Prostate gland (tissue), 2 donors: ENCODE results near the gene GBX1. TPM values are rescaled to one million over a fixed set of nuclear protein-coding genes. Genes with fewer than 3 reads are reported as not detected.

ENCODE experiments used
- DNase-seq: peaks from one replicate; pipeline ENCODE4 v3.0.0-alpha.2; 2019; ENCODE audit warnings: low spot score
- H3K27ac ChIP-seq, 2 donors: fragments of 200-600 bp; sonication (generic); 2 replicates each; pipeline ENCODE4 v1.5.1; 2017 to 2019
- H3K27me3 ChIP-seq: fragments of 200-600 bp; sonication (generic); replicated peaks from 2 replicates; pipeline ENCODE4 v1.5.1; 2019; ENCODE audit not compliant: insufficient read depth
- H3K36me3 ChIP-seq, 2 donors: fragments of 200-600 bp; sonication (generic); 1 replicate in 1 of 2; 2 replicates in 1 of 2; pipeline versions ENCODE4 v1.5.1 to v1.8.1; 2017 to 2019
- H3K4me1 ChIP-seq: fragments of 200-600 bp; sonication (generic); replicated peaks from 2 replicates; pipeline ENCODE4 v1.5.1; 2019
- H3K4me3 ChIP-seq, 2 donors: fragments of 200-600 bp; sonication (generic); 2 replicates each; pipeline ENCODE4 v1.5.1; 2017 to 2019
- H3K9me3 ChIP-seq: fragments of 200-600 bp; sonication (generic); 2 replicates; pipeline ENCODE4 v1.5.1; 2017
- POLR2A ChIP-seq: fragments of 450-650 bp; IDR thresholded peaks from one replicate; pipeline ENCODE4 v1.6.1; 2016; ENCODE audit warnings: antibody characterized with exemption, mild to moderate bottlenecking
- POLR2AphosphoS5 ChIP-seq: sonication (generic); formaldehyde crosslinking; IDR thresholded peaks from one replicate; pipeline ENCODE4 v1.6.1; 2017; ENCODE audit warnings: antibody characterized with exemption
- WGBS: methylation state at CpG from one replicate; pipeline ENCODE4 v1.1.5; 2018; 5-methylcytosine and 5-hydroxymethylcytosine counted together
- intact Hi-C: fragments of 100-400 bp; cut with DNase I; formaldehyde crosslinking; loops from one replicate; pipeline ENCODE4 v1.14.2; 2022
- total RNA-seq, 2 donors: library from RNA; depleted of rRNA; stranded (reverse); fragments of >200 nt; gene quantifications; one replicate each; pipeline ENCODE4 v1.1.0, GENCODE V29; 2016
- TF ChIP-seq, protein P1 (sequence below), 4 experiments: fragments of 200-600 bp in 2 of 4; fragments of 450-650 bp in 2 of 4; sonication (generic) in 2 of 4; IDR thresholded peaks; 1 replicate in 3 of 4; 2 replicates in 1 of 4; pipeline ENCODE4 v1.5.1; 2016 to 2019; ENCODE audit warnings: antibody characterized with exemption in 4 of 4, mild to moderate bottlenecking in 2 of 4, moderate library complexity in 2 of 4

GBX1 gene
- total RNA-seq, 2 donors from 2014 or later, result not detected

DNA sequence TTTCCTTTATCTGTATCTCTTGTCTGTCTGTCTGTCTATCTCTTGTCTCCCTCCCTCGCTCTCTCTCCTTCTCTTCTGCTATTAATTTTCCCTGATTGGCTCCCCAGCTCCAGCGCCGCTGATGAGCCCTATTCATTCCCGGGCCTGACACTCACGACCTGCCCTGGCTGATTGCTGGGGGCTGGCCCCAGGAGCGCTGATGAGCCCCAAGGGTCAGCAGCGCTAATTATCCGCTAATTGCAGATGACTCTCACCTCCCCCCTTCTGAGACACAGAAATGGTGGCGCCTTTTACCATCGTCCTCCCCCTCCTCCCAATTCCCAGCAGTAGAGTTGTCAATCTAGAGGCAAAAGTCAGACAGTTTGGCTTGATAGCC is 1.3 kb upstream of the GBX1 start:
- no peak for DNase-seq
- Histone ChIP-seq H3K4me3 (no peak overlapping the region), H3K36me3 (no peaks in the 10 kb centered on the region), H3K27ac (no peak overlapping the region), H3K9me3 (no peaks in the 10 kb centered on the region), H3K27me3 (no peaks in the 10 kb centered on the region), H3K4me1 (no peaks in the 10 kb centered on the region)
- TF ChIP-seq POLR2A (no peak), POLR2AphosphoS5 (no peak)
- TF ChIP-seq, protein P1, sequence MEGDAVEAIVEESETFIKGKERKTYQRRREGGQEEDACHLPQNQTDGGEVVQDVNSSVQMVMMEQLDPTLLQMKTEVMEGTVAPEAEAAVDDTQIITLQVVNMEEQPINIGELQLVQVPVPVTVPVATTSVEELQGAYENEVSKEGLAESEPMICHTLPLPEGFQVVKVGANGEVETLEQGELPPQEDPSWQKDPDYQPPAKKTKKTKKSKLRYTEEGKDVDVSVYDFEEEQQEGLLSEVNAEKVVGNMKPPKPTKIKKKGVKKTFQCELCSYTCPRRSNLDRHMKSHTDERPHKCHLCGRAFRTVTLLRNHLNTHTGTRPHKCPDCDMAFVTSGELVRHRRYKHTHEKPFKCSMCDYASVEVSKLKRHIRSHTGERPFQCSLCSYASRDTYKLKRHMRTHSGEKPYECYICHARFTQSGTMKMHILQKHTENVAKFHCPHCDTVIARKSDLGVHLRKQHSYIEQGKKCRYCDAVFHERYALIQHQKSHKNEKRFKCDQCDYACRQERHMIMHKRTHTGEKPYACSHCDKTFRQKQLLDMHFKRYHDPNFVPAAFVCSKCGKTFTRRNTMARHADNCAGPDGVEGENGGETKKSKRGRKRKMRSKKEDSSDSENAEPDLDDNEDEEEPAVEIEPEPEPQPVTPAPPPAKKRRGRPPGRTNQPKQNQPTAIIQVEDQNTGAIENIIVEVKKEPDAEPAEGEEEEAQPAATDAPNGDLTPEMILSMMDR (IDR thresholded peaks at IDR 0.05), result no peak
- 51% methylated on average over 10 of the region's 10 CpGs for WGBS
- intact Hi-C loops, result no loop called here

DNA sequence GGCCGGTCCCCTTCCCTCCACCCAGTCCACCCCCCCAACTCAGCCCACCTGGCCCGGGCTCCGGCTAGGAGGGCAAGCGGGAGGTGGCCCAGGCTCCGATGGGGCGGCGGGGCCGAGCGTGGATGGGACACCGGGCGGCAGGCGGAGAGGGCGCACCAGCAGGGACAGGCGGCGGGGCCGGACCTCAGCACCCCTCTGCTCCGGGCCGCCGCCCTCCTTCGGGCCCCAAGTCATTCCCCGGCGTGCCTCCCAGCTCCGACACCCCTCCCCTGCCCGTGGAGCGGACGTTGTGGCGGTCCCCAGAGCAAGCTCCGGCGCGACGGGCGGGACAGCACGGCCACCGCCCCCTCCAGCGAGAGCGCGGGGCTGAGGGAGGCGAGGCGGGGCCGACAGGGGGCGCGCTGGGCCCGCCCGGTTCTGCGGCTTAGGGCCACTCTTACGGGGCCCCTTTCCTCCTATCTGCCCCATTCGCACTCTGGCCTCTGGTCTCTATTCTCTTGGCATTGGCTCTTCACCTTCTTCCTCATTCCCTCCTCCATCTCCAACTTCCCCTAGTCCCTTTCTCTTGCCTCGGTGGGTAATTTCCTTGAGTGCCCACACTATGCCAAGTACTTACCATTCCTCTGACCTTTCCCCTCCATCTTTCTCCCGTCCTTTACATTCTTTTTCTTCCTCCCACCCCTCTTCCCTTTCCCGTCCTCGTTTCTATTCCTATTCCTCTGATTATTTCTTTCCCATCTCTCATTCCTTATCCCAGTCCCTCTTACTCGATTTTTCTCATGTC is 701 bp upstream of the GBX1 start:
- WGBS, result 3% methylated on average over 49 of the region's 52 CpGs
- DNase-seq, result no peak
- no peaks in the 10 kb centered on the region for H3K4me1 ChIP-seq
- no peaks in the 10 kb centered on the region for H3K27me3 ChIP-seq
- no peaks in the 10 kb centered on the region for H3K9me3 ChIP-seq
- no peaks in the 10 kb centered on the region for H3K36me3 ChIP-seq
- TF ChIP-seq, protein P1 (IDR thresholded peaks at IDR 0.05), result peak; percentile 27 to 52 (median 36)
- no peak for TF ChIP-seq POLR2A
- intact Hi-C loops, result no loop called here
- peak overlapping the region; percentile 24 to 38 for H3K4me3 ChIP-seq
- no peak overlapping the region for H3K27ac ChIP-seq

DNA sequence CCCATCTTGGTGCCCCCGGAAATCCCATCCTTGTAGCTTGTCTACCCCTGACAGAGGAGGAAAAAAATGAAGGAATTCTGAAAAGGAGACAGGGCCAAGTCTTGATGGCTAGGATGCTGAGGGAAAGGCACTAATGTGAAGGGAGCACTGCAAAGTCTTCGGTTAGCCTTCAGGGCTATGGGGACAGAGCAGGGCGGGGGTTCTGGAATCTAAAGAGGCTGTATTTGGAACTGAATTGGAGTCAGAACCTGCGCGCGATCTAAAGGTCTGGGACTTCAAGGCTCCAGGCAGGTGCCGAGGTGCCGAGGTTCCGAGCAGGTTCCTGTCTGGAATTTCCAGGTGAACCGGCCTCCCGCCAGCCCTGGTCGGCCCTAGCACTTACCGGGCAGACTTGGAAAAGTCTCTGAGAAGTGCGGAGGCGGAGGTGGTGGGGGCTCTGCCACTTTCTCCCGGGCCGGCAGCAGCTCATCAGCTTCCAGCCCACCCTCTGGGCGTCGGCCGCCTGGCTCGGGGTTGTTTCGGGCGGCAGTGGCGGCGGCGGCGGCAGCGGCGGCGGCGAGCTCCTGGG is 781 bp downstream of the GBX1 start:
- intact Hi-C loops, result no loop called here
- no peaks in the 10 kb centered on the region for H3K27me3 ChIP-seq
- TF ChIP-seq POLR2AphosphoS5 (no peak), POLR2A (no peak)
- TF ChIP-seq, protein P1 (IDR thresholded peaks at IDR 0.05), result no peak

DNA sequence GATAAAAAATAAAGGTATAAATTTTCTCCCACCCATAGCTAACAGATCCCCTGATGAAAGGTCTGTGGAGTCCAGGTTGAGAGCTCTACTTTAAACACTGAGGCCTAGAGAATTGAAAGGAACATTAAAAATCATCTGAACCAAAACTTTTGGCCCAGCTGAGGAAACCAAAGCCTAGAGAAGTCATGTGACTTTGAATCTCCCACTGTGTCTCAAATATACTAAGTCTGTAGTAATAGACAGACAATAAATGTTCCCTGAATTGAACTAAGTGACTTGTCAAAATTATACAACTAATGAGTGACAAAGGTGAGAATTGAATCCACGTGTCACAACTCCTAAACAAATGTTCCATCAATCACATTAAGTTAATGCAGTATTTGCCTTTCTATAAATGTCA is 5.7 kb downstream of the GBX1 start:
- DNase-seq, result no peak
- Histone ChIP-seq H3K36me3 (no peaks in the 10 kb centered on the region), H3K4me1 (no peaks in the 10 kb centered on the region), H3K9me3 (no peaks in the 10 kb centered on the region), H3K4me3 (no peak overlapping the region), H3K27me3 (no peaks in the 10 kb centered on the region), H3K27ac (no peak overlapping the region)
- intact Hi-C loops, result no loop called here
- TF ChIP-seq POLR2AphosphoS5 (no peak), POLR2A (no peak)
- TF ChIP-seq, protein P1 (IDR thresholded peaks at IDR 0.05), result no peak
- 90% methylated on average over 1 of the region's 1 CpG for WGBS

More for the DNA sequence above, 781 bp downstream of the GBX1 start:
- Histone ChIP-seq H3K9me3 (no peaks in the 10 kb centered on the region), H3K4me1 (no peaks in the 10 kb centered on the region), H3K36me3 (no peaks in the 10 kb centered on the region), H3K4me3 (peak overlapping the region; percentile 24 to 38), H3K27ac (no peak overlapping the region)
- DNase-seq, result no peak
- WGBS, result 10% methylated on average over 30 of the region's 31 CpGs
